Tibial nerve (tissue), 4 donors: ENCODE results near the gene NAGA.

Experiments
- CTCF ChIP-seq, 5 experiments: fragments of 200-600 bp in 3 of 5; fragments of 450-650 bp in 2 of 5; sonication (generic) in 3 of 5; IDR thresholded peaks; one replicate each; pipeline ENCODE4 v1.5.1; 2016 to 2019; ENCODE audit warnings: antibody characterized with exemption in 5 of 5, mild to moderate bottlenecking in 3 of 5, moderate library complexity in 2 of 5
- EP300 ChIP-seq, 2 donors: sonication (generic); formaldehyde crosslinking; IDR thresholded peaks; one replicate each; pipeline ENCODE4 v1.6.1; 2017; ENCODE audit warnings: antibody characterized with exemption in 2 of 2, mild to moderate bottlenecking in 1 of 2

DNA sequence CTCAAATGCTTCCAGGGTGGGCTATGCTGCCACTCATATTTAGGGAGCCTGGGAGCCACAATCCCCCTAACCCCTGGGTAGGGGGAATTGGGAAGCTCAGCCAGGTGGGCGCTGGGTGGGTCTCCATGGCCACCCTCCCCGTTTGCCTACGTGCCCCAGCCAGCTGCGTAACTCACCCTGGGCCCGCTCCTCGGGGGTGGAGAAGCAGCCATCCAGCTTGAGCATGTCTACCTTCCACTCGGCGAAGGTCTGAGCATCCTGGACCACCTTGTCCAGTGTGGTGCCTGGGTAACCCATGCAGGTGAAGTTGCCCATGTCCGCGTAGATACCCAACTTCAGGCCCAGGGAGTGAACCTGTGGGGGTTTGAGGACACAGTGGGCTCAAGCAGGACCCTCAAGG lies 3.7 kb downstream of the NAGA start:
- TF ChIP-seq CTCF (IDR thresholded peaks at IDR 0.05) (no peak), EP300 (IDR thresholded peaks at IDR 0.05) (no peak)
